ENCODE measurements around the gene RASSF9.

The RASSF9 gene

GRCh38 chr12:85825746-85826145, 10.5 kb downstream of the RASSF9 start:
- no peak for DNase-seq
- intact Hi-C loops (cut with DNase I) = no loop called here

GRCh38 chr12:85823436-85824180, 12.6 kb downstream of the RASSF9 start:
- intact Hi-C loops (cut with DNase I) = no loop called here
- no peak for DNase-seq

GRCh38 chr12:85821759-85822158, 14.4 kb downstream of the RASSF9 start:
- no peak for DNase-seq
- intact Hi-C loops (cut with DNase I) = no loop called here

- DNase-seq = no peak
- intact Hi-C loops (cut with DNase I) = no loop called here
These were observed 15.0 kb downstream of the RASSF9 start for GRCh38 chr12:85821206-85821605.

- DNase-seq = no peak
- intact Hi-C loops (cut with DNase I) = no loop called here
These were observed 16.1 kb downstream of the RASSF9 start for GRCh38 chr12:85820101-85820500.

DNA sequence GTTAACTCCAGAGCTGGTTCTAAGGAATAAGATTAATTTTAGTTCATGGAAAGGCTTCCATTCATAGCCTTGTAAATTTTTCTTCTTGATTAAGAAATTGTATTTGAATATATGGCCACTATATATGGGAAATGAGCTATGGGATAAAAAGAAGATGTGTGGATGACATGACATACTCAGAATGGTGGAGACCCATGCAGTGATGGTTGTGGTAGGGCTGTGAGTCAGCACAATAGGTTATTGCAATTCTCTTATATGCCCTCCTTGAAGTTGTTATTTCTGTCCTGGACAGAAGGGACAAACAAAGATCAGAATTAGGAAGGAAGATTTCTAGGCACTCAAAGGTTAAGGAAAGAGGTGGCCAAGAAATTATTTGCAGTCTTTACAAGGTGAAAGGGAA, 21.5 kb downstream of the RASSF9 start:
- no peak for DNase-seq
- intact Hi-C loops (cut with DNase I) = no loop called here

GRCh38 chr12:85814071-85814470, 22.1 kb downstream of the RASSF9 start:
- intact Hi-C loops (cut with DNase I) = no loop called here
- no peak for DNase-seq

DNA sequence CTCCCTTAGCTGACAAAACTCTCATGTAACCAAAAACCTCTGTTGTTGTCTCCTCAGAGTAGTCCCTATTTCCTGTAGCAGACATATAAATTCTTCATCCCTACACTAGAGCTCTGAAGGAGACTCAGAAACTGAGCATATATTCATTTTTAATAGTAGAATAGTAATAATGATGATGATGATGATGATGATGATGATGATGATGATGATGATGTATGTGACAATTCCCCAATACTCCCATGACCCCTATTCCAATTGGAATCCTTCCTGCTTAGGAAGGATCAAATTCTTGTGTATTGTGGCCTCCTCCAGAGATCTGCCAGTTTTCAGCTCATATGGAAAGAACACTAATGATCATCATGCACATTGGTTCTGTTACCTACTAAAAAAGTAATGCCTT, 26.7 kb downstream of the RASSF9 start:
- intact Hi-C loops (cut with DNase I) = no loop called here
- DNase-seq = no peak

- no peak for DNase-seq
- intact Hi-C loops (cut with DNase I) = no loop called here
These were observed 28.5 kb downstream of the RASSF9 start for GRCh38 chr12:85807730-85808129.

- no peak for DNase-seq
- intact Hi-C loops (cut with DNase I) = no loop called here
These were observed 30.6 kb downstream of the RASSF9 start for GRCh38 chr12:85805654-85806053.

- DNase-seq = no peak
- intact Hi-C loops (cut with DNase I) = no loop called here
These were observed 31.5 kb downstream of the RASSF9 start for GRCh38 chr12:85804663-85805062.

DNA sequence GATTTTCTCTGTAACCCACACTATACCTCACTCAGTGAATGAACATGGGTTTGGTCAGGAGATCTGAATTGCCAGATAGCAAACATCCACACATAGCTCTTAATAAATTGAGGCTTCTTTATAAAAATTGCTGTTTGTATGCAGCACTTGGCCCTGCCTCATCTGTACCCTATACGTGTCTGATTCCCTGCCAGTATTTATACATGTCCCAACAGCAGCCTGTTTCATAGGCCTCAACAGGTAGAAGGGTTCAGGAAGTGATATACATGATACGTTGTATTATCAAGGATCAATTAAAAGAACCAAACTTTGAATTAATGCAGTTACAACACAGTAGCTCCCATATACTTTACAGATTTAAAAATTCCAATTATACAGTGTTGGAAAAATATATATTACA, 32.3 kb downstream of the RASSF9 start:
- DNase-seq = no peak
- intact Hi-C loops (cut with DNase I) = no loop called here

GRCh38 chr12:85803231-85803630, 33.0 kb downstream of the RASSF9 start:
- intact Hi-C loops (cut with DNase I) = no loop called here
- no peak for DNase-seq

GRCh38 chr12:85798122-85798521, 38.1 kb downstream of the RASSF9 start:
- DNase-seq = no peak
- intact Hi-C loops (cut with DNase I) = no loop called here

DNA sequence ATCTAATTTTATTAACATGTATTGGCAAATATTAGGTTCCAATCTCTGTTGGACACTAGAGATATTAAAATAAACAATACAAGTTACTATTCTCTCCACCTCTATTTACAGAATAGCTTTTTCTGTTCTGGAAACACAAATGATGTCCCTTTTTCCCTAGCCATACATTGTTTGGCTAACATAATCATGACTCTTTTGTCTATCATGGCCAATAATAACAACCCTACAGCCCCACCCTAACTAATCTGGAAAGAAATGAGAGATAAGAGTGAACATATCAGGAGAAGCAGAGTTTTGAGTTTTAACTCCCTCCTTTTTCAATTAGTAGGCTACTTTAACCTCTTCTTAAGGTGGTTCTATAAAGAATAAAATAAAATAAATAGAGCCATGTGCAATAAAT, 40.2 kb downstream of the RASSF9 start:
- intact Hi-C loops (cut with DNase I) = no loop called here
- no peak for DNase-seq

DNA sequence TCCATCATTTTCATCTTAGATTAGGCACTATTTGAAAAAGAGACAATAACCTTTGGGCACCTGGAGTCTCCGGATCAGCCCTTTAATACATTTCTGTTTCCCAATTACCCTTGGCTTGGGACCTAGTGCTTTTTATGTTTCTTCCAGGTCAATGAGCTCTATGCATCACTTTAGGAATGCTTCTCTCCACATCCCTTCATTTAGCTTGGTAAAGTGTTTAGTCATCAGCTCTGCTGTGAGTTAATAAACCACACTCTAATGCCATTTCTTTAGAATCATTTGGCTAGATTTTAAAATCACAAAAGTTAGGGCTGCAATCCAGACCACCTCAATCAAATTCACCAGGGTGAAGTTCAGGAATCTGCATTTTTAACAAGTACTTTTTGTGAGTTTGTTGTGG, 41.7 kb downstream of the RASSF9 start:
- DNase-seq = no peak
- intact Hi-C loops (cut with DNase I) = no loop called here

GRCh38 chr12:85784096-85784720, 52.0 kb downstream of the RASSF9 start:
- DNase-seq = no peak
- intact Hi-C loops (cut with DNase I) = no loop called here

GRCh38 chr12:85782711-85783110, 53.5 kb downstream of the RASSF9 start:
- intact Hi-C loops (cut with DNase I) = no loop called here
- no peak for DNase-seq

GRCh38 chr12:85781766-85782165, 54.4 kb downstream of the RASSF9 start:
- intact Hi-C loops (cut with DNase I) = no loop called here
- no peak for DNase-seq

GRCh38 chr12:85779768-85780167, 56.4 kb downstream of the RASSF9 start:
- no peak for DNase-seq
- intact Hi-C loops (cut with DNase I) = no loop called here

DNA sequence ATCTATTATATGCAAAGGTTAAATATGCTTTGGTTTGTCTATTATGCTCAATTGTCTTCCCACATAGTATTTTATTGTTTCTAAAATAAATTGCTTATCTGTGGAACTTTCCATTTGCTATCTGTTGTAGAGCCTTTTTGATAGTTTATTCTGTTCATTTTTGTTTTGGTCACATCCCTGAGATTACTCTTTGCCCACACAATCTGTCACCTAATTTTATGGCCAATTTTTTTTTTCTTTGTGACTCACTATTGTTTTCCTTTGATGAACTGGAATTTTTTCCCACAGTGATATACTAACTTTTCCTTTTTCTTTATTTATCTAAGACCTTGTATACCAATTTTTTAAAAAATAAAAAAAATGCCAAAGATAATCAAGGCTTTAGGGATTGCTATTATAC, 61.1 kb downstream of the RASSF9 start:
- DNase-seq = no peak

More for the DNA sequence above, 61.1 kb downstream of the RASSF9 start:
- intact Hi-C loops (cut with DNase I) = no loop called here

Measured in head of caudate nucleus (tissue), 42 donors.